CD4-positive, CD25-positive, alpha-beta regulatory T cell (primary cell): Measurements from ENCODE around the gene NUP98. TPM values are rescaled to one million over a fixed set of nuclear protein-coding genes. Genes with fewer than 3 reads are reported as not detected.
A peak's percentile ranks its signal among the peaks of the same experiment; 100 is the strongest.

Experiments
- ATAC-seq, 2 donors: fragments of 150-1000 bp; cut with Tn5 transposase; one replicate each; pipeline ENCODE4 v1.10.0; 2021; ENCODE audit warnings: low read depth in 2 of 2, moderate number of reproducible peaks in 2 of 2, moderate library complexity in 1 of 2
- DNase-seq, 3 donors: peaks; one replicate each; pipeline versions ENCODE4 v3.0.0 to v3.0.0-alpha.2; 2012 to 2022; ENCODE audit warnings: mixed read lengths in 1 of 3
- H3K27ac ChIP-seq: one replicate; pipeline ENCODE4 v1.7.0; 2013; ENCODE audit warnings: mild to moderate bottlenecking, low read length; ENCODE audit not compliant: insufficient read depth, poor library complexity, severe bottlenecking
- H3K27me3 ChIP-seq: one replicate; pipeline ENCODE4 v1.7.0; 2013; ENCODE audit warnings: low read length; ENCODE audit not compliant: control insufficient read depth, insufficient read depth
- H3K36me3 ChIP-seq: one replicate; pipeline ENCODE4 v1.7.0; 2013; ENCODE audit warnings: mild to moderate bottlenecking, low read length, moderate library complexity; ENCODE audit not compliant: control insufficient read depth, insufficient read depth
- H3K4me1 ChIP-seq: 2 replicates; pipeline ENCODE4 v1.7.0; 2013; ENCODE audit warnings: mild to moderate bottlenecking, low read length; ENCODE audit not compliant: insufficient read depth, control insufficient read depth, poor library complexity, severe bottlenecking
- H3K4me3 ChIP-seq: one replicate; pipeline ENCODE4 v1.7.0; 2013; ENCODE audit warnings: low read depth, mild to moderate bottlenecking, low read length, moderate library complexity
- H3K9me3 ChIP-seq, 2 experiments: 1 replicate in 1 of 2; 2 replicates in 1 of 2; pipeline ENCODE4 v1.7.0; 2013; ENCODE audit warnings: low read length in 2 of 2, mild to moderate bottlenecking in 1 of 2, moderate library complexity in 1 of 2; ENCODE audit not compliant: control insufficient read depth in 2 of 2
- H3K27ac Mint-ChIP-seq, 3 donors: one replicate each; pipeline ENCODE4 v1.8.0; 2020 to 2022; ENCODE audit warnings: mild to moderate bottlenecking in 3 of 3, mixed read lengths in 3 of 3, moderate library complexity in 2 of 3
- H3K27me3 Mint-ChIP-seq: one replicate; pipeline ENCODE4 v1.8.0; 2022; ENCODE audit warnings: mild to moderate bottlenecking, mixed read lengths
- H3K36me3 Mint-ChIP-seq: one replicate; pipeline ENCODE4 v1.8.0; 2020; ENCODE audit warnings: mixed read lengths
- H3K4me1 Mint-ChIP-seq, 4 donors: one replicate each; pipeline ENCODE4 v1.8.0; 2020 to 2022; ENCODE audit warnings: mixed read lengths in 4 of 4, mild to moderate bottlenecking in 1 of 4
- H3K4me3 Mint-ChIP-seq, 4 donors: one replicate each; pipeline ENCODE4 v1.8.0; 2020 to 2022; ENCODE audit warnings: mild to moderate bottlenecking in 4 of 4, mixed read lengths in 4 of 4, moderate library complexity in 3 of 4
- H3K9me3 Mint-ChIP-seq, 7 donors: one replicate each; pipeline ENCODE4 v1.8.0; 2020 to 2022; ENCODE audit warnings: mixed read lengths in 7 of 7, mild to moderate bottlenecking in 3 of 7, moderate library complexity in 2 of 7
- polyA plus RNA-seq, 4 donors: library from polyadenylated mRNA; unstranded; fragments of 300-500 nt; fragmentation: Illumina TruSeq; gene quantifications; one replicate each; pipeline ENCODE4 v1.2.3, GENCODE V29; 2021
- total RNA-seq: library from RNA; stranded (reverse); gene quantifications from one replicate; pipeline ENCODE4 v1.2.3, GENCODE V29; 2022

The NUP98 gene
- total and polyA plus RNA-seq, 5 donors from 2014 or later: 28.0 to 131 (median 46.5) TPM

DNA sequence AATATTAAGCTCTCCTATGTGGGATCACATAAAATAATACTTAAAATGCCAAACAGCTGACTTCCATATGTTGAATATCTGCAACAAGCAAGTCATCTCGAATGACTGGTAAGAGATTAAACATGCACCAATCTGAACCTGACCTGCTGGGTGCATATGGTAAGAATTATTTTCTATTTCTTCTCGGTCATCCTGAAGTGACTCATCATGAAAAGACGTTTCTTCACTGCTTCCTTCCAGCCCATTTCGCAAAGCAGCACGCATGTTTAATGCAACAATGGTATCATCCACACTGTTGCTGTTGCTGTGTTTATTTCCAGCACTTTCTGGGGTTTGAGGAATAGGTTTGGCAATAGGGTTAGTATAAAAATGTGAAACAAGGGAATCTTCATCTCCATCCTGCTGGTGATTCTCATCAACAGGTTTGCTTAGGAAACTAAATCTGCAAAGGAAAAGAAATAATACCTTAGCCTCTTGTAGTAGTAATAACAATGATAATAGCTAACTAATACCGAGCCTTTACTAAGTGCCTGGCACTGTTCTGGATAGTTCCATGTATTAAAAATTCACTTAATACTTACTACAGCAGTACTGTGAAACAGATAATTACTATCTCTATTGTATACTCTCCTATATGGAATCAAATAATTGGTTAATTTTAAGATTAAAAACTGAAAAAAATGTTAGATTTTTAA lies 74.2 kb downstream of the NUP98 start:
- Mint-ChIP-seq H3K9me3 (peaks cover 0 to 2% (median 0%) of the 10 kb centered on the region in 7 donors), H3K36me3 (peaks cover 55% of the 10 kb centered on the region), H3K27me3 (no peaks in the 10 kb centered on the region), H3K27ac (no peak overlapping the region), H3K4me3 (no peak overlapping the region), H3K4me1 (peaks cover 0 to 14% (median 3%) of the 10 kb centered on the region in 4 donors)
- Histone ChIP-seq H3K4me1 (no peaks in the 10 kb centered on the region), H3K4me3 (no peak overlapping the region), H3K36me3 (peaks cover 92% of the 10 kb centered on the region), H3K9me3 (peaks cover 0 to 2% of the 10 kb centered on the region in 2 experiments), H3K27ac (no peak overlapping the region), H3K27me3 (no peaks in the 10 kb centered on the region)
- DNase-seq (no peak), ATAC-seq (no peak)

DNA sequence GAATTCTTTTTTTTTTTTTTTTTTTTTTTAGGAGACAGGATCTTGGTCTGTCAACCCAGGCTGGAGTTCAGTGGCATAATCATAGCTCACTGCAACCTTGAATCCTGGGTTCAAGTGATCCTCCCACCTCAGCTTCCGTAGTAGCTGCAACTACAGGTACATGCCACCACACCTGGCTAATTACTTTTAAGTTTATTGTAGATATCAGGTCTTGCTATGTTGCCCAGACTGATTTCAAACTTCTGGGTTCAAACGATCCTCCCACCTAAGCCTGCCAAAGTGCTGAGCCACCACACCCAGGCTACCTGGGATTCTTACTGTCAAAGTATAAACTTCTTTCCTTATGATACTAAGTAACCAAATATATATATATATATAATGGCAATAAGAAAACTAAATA lies 75.3 kb downstream of the NUP98 start:
- H3K4me1 Mint-ChIP-seq: peaks cover 0 to 13% (median 2%) of the 10 kb centered on the region in 4 donors
- Histone ChIP-seq H3K27ac (no peak overlapping the region), H3K27me3 (no peaks in the 10 kb centered on the region), H3K9me3 (peaks cover 0 to 2% of the 10 kb centered on the region in 2 experiments), H3K4me3 (no peak overlapping the region), H3K4me1 (no peaks in the 10 kb centered on the region), H3K36me3 (peaks cover 91% of the 10 kb centered on the region)
- ATAC-seq (no peak), DNase-seq (no peak)
- no peaks in the 10 kb centered on the region for H3K27me3 Mint-ChIP-seq
- H3K36me3 Mint-ChIP-seq: peaks cover 54% of the 10 kb centered on the region
- H3K4me3 Mint-ChIP-seq: no peak overlapping the region
- H3K9me3 Mint-ChIP-seq: no peaks in the 10 kb centered on the region
- H3K27ac Mint-ChIP-seq: no peak overlapping the region

DNA sequence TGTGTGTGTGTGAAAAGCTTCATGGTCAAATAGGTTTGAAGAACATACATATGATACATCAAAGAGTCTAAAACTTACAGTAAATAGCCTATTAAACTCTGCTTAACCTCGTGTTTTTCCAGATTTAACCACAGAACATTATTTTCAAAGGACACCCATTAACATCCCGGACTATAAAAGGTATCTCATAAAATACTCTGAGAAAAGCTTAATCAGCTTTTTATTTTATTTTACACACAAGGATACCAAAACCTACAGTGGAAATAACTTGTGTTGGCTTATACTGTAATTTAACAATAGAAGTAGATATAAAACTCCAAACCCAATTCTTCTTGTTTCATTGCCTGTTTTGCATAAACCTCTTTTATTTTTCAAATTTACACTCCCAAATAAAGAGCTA lies 76.4 kb downstream of the NUP98 start:
- no peaks in the 10 kb centered on the region for H3K9me3 Mint-ChIP-seq
- DNase-seq (no peak), ATAC-seq (no peak)
- H3K27me3 ChIP-seq: no peaks in the 10 kb centered on the region
- no peaks in the 10 kb centered on the region for H3K27me3 Mint-ChIP-seq
- H3K36me3 Mint-ChIP-seq: peaks cover 48% of the 10 kb centered on the region
- H3K27ac Mint-ChIP-seq: peak overlapping the region in 1 of 3 donors; percentile 20
- H3K36me3 ChIP-seq: peaks cover 89% of the 10 kb centered on the region
- no peaks in the 10 kb centered on the region for H3K4me1 ChIP-seq
- no peaks in the 10 kb centered on the region for H3K9me3 ChIP-seq
- H3K4me1 Mint-ChIP-seq: peaks cover 0 to 13% (median 2%) of the 10 kb centered on the region in 4 donors
- H3K4me3 Mint-ChIP-seq: no peak overlapping the region
- H3K4me3 ChIP-seq: no peak overlapping the region
- H3K27ac ChIP-seq: no peak overlapping the region

DNA sequence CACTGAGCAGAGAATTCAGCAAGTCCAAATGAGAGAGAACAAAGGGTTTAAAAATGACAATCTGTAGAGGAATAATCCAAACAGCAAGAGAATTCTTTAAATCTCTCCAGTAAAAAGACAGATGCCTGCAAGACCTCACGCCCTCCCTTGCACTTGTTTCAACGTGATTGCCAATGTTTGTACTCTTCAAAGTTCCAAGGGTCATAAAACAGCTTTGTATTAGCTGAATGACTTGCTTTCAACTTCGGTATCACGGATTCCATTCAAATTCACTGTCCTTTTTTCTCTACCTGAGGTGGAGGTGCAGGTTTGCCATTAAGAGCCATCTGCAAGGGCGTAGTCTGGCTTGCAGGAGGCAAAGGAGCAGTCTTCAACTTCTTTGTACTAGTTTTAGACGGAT lies 85.1 kb downstream of the NUP98 start:
- no peaks in the 10 kb centered on the region for H3K27me3 ChIP-seq
- H3K27ac ChIP-seq: no peak overlapping the region
- DNase-seq (no peak), ATAC-seq (no peak)
- H3K4me1 ChIP-seq: no peaks in the 10 kb centered on the region
- no peaks in the 10 kb centered on the region for H3K9me3 ChIP-seq
- peak overlapping the region in 2 of 3 donors; percentile 52 to 69 for H3K27ac Mint-ChIP-seq
- H3K4me3 ChIP-seq: no peak overlapping the region
- no peaks in the 10 kb centered on the region for H3K9me3 Mint-ChIP-seq
- no peaks in the 10 kb centered on the region for H3K27me3 Mint-ChIP-seq
- no peak overlapping the region for H3K4me3 Mint-ChIP-seq
- H3K36me3 ChIP-seq: peaks cover 81% of the 10 kb centered on the region
- H3K4me1 Mint-ChIP-seq: peaks cover 0 to 4% (median 2%) of the 10 kb centered on the region in 4 donors
- H3K36me3 Mint-ChIP-seq: peaks cover 43% of the 10 kb centered on the region

DNA sequence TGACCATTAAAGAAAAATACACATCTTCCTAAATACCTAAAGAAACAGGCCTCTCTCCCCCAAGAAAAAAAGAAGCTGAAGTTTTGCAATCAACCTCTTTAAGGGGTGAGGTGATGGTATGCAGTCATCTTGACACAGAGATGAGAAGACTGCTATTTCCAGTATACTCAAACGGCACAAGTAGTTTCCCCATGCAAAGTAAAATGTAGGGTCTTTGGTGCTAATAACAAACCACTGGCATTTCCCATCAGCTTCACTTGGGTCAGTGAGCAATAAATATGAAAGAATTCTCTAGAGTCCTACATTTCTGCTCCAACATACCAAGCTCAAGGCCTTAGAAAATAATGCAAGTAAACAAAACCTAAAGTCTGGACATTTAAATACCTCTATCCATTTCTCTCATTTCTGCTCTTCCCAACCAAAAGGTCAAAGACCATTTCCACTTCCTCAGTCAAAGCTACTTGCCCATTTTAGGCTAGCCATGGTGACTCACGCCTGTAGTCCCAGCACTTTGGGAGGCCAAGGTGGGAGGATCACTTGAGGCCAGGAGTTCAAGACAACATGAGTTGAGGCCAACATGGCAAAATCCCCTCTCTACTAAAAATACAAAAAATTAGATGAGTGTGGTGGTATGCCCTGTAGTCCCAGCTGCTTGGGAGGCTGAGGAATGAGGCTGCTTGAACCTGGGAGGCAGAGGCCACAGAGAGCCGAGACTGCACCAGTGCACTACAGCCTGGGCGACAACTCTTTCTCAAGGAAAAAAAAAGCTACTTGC lies 86.7 kb downstream of the NUP98 start:
- Mint-ChIP-seq H3K4me3 (no peak overlapping the region), H3K27ac (peak overlapping the region in 1 of 3 donors; percentile 84), H3K9me3 (no peaks in the 10 kb centered on the region), H3K36me3 (peaks cover 45% of the 10 kb centered on the region), H3K27me3 (no peaks in the 10 kb centered on the region), H3K4me1 (peaks cover 0 to 10% (median 2%) of the 10 kb centered on the region in 4 donors)
- Histone ChIP-seq H3K4me3 (no peak overlapping the region), H3K27ac (no peak overlapping the region), H3K27me3 (no peaks in the 10 kb centered on the region), H3K4me1 (no peaks in the 10 kb centered on the region), H3K9me3 (no peaks in the 10 kb centered on the region), H3K36me3 (peaks cover 80% of the 10 kb centered on the region)
- DNase-seq: no peak
- ATAC-seq: no peak

DNA sequence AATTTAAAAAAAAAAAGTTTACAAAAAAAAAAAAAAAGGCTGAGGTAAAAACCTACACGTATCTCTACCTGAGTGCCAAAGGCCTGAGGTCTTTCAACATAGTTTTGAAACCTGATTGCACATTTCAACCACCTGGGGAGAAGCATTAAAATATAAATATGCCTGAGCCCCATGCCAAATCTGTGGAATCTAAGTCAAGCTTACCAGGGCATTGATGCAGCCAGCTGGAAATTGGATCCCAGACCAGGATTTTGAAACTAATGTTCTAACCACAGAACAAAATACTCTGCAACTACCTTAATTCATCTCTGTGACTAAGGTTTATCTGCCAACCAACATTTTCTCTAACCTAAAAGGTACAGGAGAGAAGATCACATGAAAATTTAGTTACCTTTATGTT lies 87.4 kb downstream of the NUP98 start:
- Histone ChIP-seq H3K27ac (no peak overlapping the region), H3K4me1 (no peaks in the 10 kb centered on the region), H3K4me3 (no peak overlapping the region), H3K9me3 (no peaks in the 10 kb centered on the region), H3K36me3 (peaks cover 80% of the 10 kb centered on the region), H3K27me3 (no peaks in the 10 kb centered on the region)
- no peak for DNase-seq
- H3K27me3 Mint-ChIP-seq: no peaks in the 10 kb centered on the region
- peaks cover 0 to 10% (median 2%) of the 10 kb centered on the region in 4 donors for H3K4me1 Mint-ChIP-seq
- H3K27ac Mint-ChIP-seq: no peak overlapping the region
- H3K36me3 Mint-ChIP-seq: peaks cover 49% of the 10 kb centered on the region
- no peaks in the 10 kb centered on the region for H3K9me3 Mint-ChIP-seq
- no peak overlapping the region for H3K4me3 Mint-ChIP-seq
- no peak for ATAC-seq

DNA sequence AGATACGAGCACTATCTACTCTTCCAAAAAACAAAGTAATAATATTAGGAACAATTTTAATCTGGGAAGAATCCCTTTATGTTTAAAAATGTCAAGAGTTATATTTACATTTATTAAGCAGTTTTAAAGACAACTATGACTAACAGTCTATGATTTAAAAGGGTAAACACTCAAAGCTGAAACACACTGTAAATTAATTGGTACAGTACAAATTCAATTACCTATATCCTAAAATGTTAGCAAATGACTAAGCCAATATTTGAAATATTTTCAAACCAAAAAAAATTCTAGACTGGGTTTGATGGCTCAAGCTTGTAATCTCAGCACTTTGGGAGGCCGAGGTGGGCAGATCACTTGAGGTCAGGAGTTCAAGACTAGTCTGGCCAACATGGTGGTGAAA lies 90.2 kb downstream of the NUP98 start:
- Mint-ChIP-seq H3K36me3 (peaks cover 43% of the 10 kb centered on the region), H3K4me3 (no peak overlapping the region), H3K27ac (no peak overlapping the region), H3K9me3 (no peaks in the 10 kb centered on the region), H3K27me3 (no peaks in the 10 kb centered on the region), H3K4me1 (peaks cover 0 to 10% (median 2%) of the 10 kb centered on the region in 4 donors)
- ATAC-seq: no peak
- H3K27ac ChIP-seq: no peak overlapping the region
- H3K4me1 ChIP-seq: no peaks in the 10 kb centered on the region
- no peaks in the 10 kb centered on the region for H3K27me3 ChIP-seq
- peaks cover 76% of the 10 kb centered on the region for H3K36me3 ChIP-seq
- H3K9me3 ChIP-seq: no peaks in the 10 kb centered on the region
- H3K4me3 ChIP-seq: no peak overlapping the region
- no peak for DNase-seq
